Transverse colon (tissue), 3 donors: ENCODE results near the gene GJC1.

Experiments
- CTCF ChIP-seq, 5 experiments: fragments of 200-600 bp in 3 of 5; fragments of 450-650 bp in 2 of 5; sonication (generic) in 3 of 5; IDR thresholded peaks; 1 replicate in 2 of 5; 2 replicates in 3 of 5; pipeline ENCODE4 v1.5.1; 2016 to 2017; ENCODE audit warnings: antibody characterized with exemption in 5 of 5, inconsistent platforms in 3 of 5, mild to moderate bottlenecking in 2 of 5, moderate library complexity in 1 of 5
- POLR2A ChIP-seq: fragments of 450-650 bp; IDR thresholded peaks from one replicate; pipeline ENCODE4 v1.6.1; 2016; ENCODE audit warnings: antibody characterized with exemption, mild to moderate bottlenecking, moderate library complexity

- no peak for TF ChIP-seq CTCF (IDR thresholded peaks at IDR 0.05)
- TF ChIP-seq POLR2A: no peak
These were observed 34.7 kb downstream of the GJC1 start for GRCh38 chr17:44795421-44795820.
